H1 (cell line): Measurements from ENCODE around the gene BAIAP2. TPM values are rescaled to one million over a fixed set of nuclear protein-coding genes. Genes with fewer than 3 reads are reported as not detected.

Experiments used
- RAD21 ChIP-seq, 2 experiments: IDR thresholded peaks in 1 of 2; conservative IDR thresholded peaks in 1 of 2; 2 replicates each; pipeline ENCODE4 v1.6.1; 2011; ENCODE audit warnings: low read depth in 2 of 2, low read length in 2 of 2, improper control_type of control experiment in 1 of 2, inconsistent platforms in 1 of 2, mild to moderate bottlenecking in 1 of 2, moderate library complexity in 1 of 2
- polyA plus RNA-seq, 7 experiments: library from polyadenylated mRNA; depleted of rRNA in 3 of 7; stranded (reverse) in 5 of 7; unstranded in 2 of 7; fragments of >200 nt in 5 of 7; fragments of 200-250 nt in 2 of 7; gene quantifications; 1 replicate in 5 of 7; 2 replicates in 1 of 7; 4 replicates in 1 of 7; pipeline versions ENCODE4 v1.2.1 to v1.2.3, GENCODE V29; 2011 to 2013; ENCODE audit warnings: missing spikeins in 2 of 7, mixed read lengths in 2 of 7
- total RNA-seq: library from RNA; stranded (reverse); fragmentation: NEBNext Ultra II Directional; extraction: Animal tissue kit (Norgen Biotek cat#: 25700); gene quantifications from 2 replicates; pipeline ENCODE4 v1.2.1, GENCODE V29; 2021

Gene BAIAP2
- total and polyA plus RNA-seq, 2 of the 8 experiments (the other 6 are each of a cell fraction or from before 2014, with no cell fraction given): 10.0 to 22.8 TPM

DNA sequence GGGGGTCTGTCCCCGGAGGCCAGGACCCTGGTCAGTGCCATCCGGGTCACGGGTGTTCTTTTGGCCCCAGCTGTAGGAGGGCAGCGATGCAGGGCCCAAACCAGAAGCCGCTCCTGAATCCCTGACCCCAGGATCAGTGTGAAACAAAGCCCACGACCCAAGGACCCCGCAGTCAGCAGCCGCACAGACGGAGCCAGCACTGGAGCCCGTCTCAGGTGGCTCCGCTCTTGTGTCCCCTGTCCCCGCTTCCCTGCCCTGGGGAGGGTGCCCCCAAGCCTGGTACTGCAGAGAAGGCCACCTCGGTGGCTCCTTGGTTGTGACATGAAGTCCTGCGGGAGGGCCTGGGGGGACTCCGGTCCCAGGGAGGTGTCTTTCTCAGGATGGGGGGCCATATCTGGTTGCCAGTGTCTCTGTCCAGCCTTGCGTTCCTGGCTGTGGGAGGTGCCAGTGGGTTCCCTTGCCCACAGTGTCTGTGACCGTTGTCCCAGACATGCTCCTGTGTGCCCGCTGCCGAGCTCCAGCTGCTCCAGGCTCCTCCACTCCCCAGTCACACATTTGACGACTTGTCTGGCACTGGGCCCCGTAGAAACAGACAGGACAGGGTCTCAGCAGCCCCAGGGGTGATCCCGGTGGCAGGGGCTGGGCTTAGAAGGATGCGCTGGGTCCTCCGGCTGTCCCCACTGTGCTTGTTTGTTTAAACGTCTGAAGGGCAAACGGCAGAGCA is 33.6 kb downstream of the BAIAP2 start (continued):
- no peak for TF ChIP-seq RAD21 (IDR thresholded peaks at IDR 0.05 in 1 of 2, conservative IDR thresholded peaks at IDR 0.05 in 1 of 2; ENCODE audit: low read depth in 2 of 2, low read length in 2 of 2)
